ENCODE measurements around the gene CEACAM18. TPM values are rescaled to one million over a fixed set of nuclear protein-coding genes. Genes with fewer than 3 reads are reported as not detected.
A peak's percentile ranks its signal among the peaks of the same experiment; 100 is the strongest.

CEACAM18 gene
- total RNA-seq, 1 experiment from 2014 or later = not detected

DNA sequence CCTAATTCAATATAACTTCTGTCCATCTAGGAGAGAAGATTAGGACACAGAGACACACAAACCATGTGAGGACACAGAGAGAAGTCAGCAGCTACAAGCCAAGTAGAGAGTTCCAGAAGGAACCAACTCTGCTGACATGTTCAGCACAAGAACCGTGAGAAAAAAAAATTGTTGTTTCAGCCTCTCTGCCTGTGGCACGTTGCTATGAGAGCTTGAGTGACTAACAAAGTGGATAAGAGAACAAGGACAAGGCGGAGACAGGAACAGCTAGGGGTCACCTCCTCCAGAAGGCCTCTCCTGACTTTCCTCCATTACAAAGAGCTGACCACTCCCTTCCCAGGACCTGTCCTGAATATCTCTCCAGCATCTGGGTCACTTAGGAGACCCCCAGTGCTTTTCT lies 28.9 kb downstream of the CEACAM18 start:
- H3K27me3 ChIP-seq = no peaks in the 10 kb centered on the region
- H3K4me3 ChIP-seq = no peak overlapping the region
- H3K9me3 ChIP-seq = 0 out of 2 replicates have a peak, but pooled peaks cover 3% of the 10 kb centered on the region
- DNase-seq = no peak
- H3K36me3 ChIP-seq = no peaks in the 10 kb centered on the region

DNA sequence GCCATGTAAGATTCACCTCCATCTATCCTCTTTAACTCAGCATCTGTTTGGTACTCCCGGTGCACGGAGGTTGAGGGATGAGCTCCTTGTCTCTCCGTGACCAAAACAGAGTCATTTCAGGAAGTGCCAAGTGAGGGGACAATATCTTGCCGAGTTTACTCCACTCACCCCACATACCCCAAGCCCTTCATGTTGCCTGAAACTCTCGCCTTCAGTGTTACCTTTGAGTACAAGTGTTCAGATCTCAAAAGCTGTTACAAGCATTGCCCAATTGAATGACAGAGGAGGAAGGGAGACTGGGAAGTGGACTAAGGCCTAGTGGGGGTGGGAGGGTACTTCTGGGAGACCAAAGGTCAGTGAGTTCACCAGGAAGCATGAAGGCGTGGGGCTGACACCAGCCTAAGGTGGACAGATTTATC lies 29.3 kb downstream of the CEACAM18 start:
- Histone ChIP-seq H3K4me3 (no peak overlapping the region), H3K36me3 (no peaks in the 10 kb centered on the region)
- no peak for DNase-seq

DNA sequence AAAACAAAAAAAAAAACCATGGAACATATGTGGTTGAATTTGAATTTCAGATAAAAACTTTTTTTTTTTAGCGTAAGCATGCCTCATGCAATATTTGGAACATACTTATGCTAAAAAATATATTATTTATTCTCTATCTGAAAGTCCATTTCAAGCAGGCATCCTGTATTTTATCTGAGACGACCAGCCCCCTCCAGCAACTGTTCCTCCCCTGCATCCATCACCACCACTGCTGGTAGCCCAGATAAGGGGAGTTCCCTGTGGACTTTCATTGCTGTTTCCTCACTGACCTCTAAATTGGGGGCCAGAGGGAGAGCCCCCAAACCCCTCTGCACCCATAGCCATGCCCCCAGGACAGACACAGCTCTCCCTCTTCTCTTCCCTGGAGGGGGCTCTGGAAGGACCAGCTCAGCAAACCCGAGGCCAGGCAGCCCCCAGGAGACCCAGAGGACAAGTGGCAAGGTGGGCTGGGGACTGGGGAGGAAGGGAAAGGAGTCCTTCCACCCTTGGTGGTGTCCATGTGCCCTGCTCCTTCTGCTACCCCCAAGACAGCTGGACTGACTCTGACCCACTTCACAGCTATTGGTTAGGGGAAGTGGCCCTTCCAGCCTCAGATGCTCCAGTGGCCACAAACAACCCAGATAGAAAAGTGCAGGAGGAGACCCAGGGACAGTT lies 29.9 kb downstream of the CEACAM18 start:
- H3K36me3 ChIP-seq = no peaks in the 10 kb centered on the region
- 0 out of 2 replicates have a peak, but pooled peaks cover 3% of the 10 kb centered on the region for H3K9me3 ChIP-seq
- H3K4me3 ChIP-seq = no peak overlapping the region
- no peak for DNase-seq
- H3K27me3 ChIP-seq = no peaks in the 10 kb centered on the region; the same call in 1 of the 2 replicates

More for the DNA sequence above, 29.3 kb downstream of the CEACAM18 start:
- Histone ChIP-seq H3K27me3 (no peaks in the 10 kb centered on the region), H3K9me3 (0 out of 2 replicates have a peak, but pooled peaks cover 3% of the 10 kb centered on the region)

DNA sequence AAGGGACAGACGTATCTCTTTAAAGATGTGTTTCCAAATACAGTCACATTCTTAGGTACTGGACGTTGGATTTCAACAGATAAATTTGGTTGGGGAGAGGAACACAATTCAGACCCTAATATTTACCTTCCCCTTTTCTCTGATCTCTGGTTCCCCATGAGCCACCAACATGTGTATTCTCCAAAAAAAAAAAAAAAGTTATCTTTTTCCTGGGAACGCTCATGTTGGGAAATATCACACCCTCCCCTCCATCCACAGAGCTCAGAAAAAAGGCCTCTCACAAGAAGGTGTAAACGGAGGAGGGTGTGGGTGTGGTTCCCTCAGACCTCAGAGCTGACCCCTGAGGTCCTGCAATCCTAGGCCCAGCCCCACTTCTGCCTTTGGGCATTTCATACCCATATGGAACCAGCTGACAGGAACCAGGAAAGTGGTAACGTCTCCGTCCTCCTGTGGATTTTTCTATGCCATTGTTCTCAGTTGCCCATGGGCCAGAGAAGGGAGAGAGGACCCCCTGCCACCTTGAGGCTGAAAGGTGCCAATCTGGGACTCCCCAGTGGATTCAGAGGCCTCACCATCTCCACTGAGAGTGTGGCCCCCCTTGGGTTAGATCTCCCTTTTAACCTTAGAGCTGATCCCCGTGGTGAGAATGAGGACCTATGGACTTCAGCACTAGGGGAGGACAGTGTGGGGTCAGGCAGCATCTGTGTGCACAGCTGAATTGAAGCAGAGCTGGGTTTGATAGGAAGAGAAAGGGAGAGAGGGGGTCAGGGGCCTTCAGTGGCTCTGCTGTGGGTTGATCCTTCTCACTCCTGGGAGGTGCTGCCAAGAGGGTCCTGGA lies 31.7 kb downstream of the CEACAM18 start:
- Histone ChIP-seq H3K9me3 (no peaks in the 10 kb centered on the region), H3K36me3 (no peaks in the 10 kb centered on the region), H3K4me3 (no peak overlapping the region), H3K27me3 (peaks cover 6% of the 10 kb centered on the region; the same call in 1 of the 2 replicates)
- DNase-seq = no peak

DNA sequence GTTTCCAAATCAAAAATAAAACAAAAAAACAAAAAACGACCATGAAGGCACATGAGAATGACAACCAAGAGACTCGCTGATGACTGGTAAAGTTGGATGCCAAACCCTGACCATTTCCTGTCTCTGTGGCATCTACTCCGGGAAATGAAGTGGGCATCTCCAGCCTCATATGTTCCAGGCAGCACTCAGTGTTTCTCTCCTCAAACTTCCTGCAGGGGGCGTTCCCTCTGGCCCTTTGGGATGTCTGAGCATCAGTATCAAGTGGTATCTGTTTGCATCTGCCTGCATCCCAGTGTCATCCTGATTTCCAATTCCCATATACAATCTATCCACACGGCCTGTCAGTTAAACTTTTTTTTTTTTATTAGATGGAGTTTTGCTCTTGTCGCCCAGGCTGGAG lies 33.0 kb downstream of the CEACAM18 start:
- no peaks in the 10 kb centered on the region for H3K9me3 ChIP-seq
- H3K27me3 ChIP-seq = peaks cover 8% of the 10 kb centered on the region; the same call in 1 of the 2 replicates
- DNase-seq = peak; percentile 19
- no peaks in the 10 kb centered on the region for H3K36me3 ChIP-seq
- H3K4me3 ChIP-seq = no peak overlapping the region

DNA sequence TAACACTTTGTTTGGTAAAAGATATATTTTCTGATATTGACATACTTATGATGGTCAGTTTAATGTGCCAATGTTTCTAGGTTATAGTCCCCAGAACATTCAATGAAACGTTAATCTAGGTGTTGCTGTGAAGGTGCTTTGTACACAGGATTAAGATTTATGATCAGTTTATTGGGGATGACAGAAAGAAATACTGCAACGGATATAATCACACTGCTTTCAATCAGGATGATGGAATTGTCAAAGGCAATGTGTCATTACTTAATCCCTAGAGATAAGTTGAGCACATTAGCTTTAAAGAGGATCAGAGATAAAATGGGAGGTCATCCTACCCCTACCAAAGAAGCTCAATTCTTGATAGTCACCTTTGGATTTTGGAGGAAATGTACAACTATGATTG lies 35.6 kb downstream of the CEACAM18 start:
- no peaks in the 10 kb centered on the region for H3K9me3 ChIP-seq
- no peaks in the 10 kb centered on the region for H3K36me3 ChIP-seq
- peaks cover 8% of the 10 kb centered on the region; the same call in 1 of the 2 replicates for H3K27me3 ChIP-seq
- no peak for DNase-seq
- H3K4me3 ChIP-seq = no peak overlapping the region

DNA sequence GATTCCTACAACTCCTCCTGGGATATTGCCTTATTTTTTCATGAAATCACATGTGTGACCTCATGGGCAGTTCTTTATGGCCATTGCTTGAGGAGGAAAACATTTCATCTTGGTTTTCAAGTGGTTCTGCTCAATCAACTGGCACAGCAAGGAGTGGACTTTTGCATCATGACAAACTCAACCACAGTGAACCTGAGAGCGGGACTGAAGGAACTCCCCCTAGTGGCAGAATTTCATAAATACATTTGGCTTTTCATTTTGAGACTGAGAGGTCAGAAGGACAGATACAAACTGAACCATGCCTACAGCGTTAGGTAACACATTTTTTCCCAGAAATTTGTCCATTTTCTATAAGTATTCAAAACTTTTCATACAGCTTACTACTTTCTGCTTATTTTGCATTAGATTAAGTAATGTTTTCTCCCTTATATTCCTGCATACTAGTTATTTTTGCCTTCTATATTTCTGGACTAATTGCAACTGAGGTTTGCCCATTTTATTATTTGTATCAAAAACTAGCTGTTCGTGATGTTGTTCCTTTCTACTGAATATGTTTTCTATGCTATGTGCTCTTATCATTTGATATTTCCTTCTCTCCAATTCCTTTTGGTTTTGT lies 36.6 kb downstream of the CEACAM18 start:
- Histone ChIP-seq H3K36me3 (no peaks in the 10 kb centered on the region), H3K9me3 (no peaks in the 10 kb centered on the region), H3K27me3 (peaks cover 8% of the 10 kb centered on the region; the same call in 1 of the 2 replicates), H3K4me3 (no peak overlapping the region)
- DNase-seq = no peak

DNA sequence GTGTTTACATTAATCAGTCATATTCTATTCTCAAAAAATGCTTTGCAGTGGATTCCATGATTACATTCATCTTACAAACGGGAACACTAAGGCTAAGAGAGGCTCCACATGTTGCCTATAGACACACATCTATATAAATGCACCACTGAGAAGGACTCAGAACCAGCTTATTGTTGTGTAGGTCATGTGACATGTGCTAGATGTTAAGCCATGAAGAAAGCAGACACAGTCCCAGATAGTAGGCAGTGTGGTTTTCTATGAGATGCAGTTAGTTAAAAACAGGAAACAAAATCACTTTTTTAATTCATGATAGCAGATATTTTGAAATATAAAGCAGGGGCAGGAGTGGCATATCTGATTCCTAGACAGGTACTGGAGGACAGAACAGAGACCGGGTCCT lies 42.4 kb downstream of the CEACAM18 start:
- no peaks in the 10 kb centered on the region for H3K9me3 ChIP-seq
- H3K27me3 ChIP-seq = peaks cover 3% of the 10 kb centered on the region; the same call in 1 of the 2 replicates
- H3K36me3 ChIP-seq = no peaks in the 10 kb centered on the region
- H3K4me3 ChIP-seq = no peak overlapping the region
- DNase-seq = no peak

DNA sequence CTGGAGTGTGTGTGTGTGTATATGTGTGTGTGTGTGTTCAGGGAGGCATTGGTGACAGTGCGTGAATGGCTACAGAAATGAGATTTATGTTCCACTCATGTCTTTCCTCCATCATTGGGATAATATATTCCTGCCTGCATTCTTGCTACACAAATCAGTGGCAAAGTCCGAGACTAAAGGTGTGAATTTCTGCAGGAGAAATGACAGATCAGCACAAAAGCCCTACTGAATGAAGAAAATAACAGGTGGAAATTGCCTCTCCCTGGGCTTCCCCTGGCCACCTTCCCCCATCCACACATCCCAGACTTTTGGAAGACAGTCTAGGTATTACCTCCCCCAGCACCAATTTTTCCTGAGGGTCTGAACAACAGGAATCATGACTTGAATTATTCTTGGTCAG lies 43.0 kb downstream of the CEACAM18 start:
- H3K27me3 ChIP-seq = no peaks in the 10 kb centered on the region; the same call in 1 of the 2 replicates
- DNase-seq = no peak
- no peaks in the 10 kb centered on the region for H3K9me3 ChIP-seq
- H3K4me3 ChIP-seq = no peak overlapping the region
- no peaks in the 10 kb centered on the region for H3K36me3 ChIP-seq

DNA sequence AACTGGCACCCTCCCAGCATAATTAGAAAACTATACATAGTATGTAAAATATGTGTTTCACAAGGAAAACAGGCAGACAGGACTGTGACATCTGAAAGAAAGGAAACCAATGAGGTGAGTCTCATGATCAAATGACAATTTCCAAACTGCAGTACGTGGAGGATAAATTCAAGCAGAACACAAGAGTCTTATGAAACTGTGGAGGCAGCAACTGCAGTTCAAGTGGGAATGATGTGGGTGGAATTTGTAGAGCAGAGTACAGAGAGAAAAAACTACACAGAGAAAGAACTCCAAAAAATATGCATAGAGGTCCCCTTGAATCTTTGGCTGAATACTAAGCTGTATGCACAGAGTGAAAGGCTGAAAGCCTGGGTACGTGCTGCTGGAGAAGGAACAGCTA lies 43.4 kb downstream of the CEACAM18 start:
- H3K36me3 ChIP-seq = no peaks in the 10 kb centered on the region
- H3K27me3 ChIP-seq = peaks cover under 1% of the 10 kb centered on the region
- no peak overlapping the region for H3K4me3 ChIP-seq
- H3K9me3 ChIP-seq = no peaks in the 10 kb centered on the region
- DNase-seq = no peak

DNA sequence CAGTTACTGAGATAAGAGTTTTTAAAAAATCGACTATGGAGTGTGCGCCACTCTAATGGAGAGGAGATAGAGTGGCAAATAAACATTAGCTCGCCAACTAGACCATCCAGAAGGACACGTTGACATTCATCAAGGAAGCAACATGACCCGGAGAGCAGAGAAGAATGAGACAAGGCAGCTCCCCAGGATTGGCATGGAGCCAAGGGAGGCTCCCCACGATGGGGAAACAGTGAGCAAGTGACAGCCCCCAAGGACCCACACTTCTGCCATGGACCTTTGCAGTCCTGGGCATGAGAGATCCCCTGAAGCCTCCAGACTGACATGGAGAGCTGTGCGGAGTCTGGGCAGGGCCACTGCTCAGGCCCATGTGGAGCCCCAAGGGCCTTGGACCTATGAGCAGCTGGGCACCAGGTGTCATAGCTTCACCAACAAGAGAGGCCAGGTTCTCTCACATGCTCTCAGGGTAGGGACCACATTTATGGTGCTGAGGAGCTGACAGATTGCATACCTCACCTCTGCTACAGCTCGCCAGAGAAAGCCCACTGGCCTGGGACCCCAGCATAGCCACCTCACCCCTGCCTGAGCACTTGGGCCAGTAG lies 46.4 kb downstream of the CEACAM18 start:
- peaks cover 2% of the 10 kb centered on the region for H3K27me3 ChIP-seq
- H3K36me3 ChIP-seq = no peaks in the 10 kb centered on the region
- H3K9me3 ChIP-seq = no peaks in the 10 kb centered on the region
- H3K4me3 ChIP-seq = no peak overlapping the region
- no peak for DNase-seq

DNA sequence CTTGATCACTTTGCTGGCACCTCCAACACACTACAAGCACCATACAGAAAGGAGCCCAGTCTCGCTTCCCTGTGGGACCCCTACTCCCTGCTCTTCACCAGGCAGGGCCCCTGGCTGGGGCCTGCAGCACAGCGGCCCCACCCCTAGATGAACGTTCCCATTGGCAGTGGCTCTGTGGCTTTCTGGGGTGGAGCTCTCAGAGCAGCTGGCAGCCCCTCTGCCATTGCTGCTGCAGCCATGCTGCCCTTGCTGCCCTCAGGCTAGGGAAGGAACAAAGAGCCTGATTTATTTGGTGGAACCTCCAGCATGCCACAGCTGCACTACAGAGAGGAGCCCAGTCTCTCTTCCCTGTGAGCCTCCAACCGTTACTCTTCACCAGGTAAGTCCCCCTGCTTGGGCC lies 47.3 kb downstream of the CEACAM18 start:
- no peaks in the 10 kb centered on the region for H3K36me3 ChIP-seq
- H3K27me3 ChIP-seq = peaks cover 2% of the 10 kb centered on the region
- no peak for DNase-seq
- no peaks in the 10 kb centered on the region for H3K9me3 ChIP-seq
- no peak overlapping the region for H3K4me3 ChIP-seq

DNA sequence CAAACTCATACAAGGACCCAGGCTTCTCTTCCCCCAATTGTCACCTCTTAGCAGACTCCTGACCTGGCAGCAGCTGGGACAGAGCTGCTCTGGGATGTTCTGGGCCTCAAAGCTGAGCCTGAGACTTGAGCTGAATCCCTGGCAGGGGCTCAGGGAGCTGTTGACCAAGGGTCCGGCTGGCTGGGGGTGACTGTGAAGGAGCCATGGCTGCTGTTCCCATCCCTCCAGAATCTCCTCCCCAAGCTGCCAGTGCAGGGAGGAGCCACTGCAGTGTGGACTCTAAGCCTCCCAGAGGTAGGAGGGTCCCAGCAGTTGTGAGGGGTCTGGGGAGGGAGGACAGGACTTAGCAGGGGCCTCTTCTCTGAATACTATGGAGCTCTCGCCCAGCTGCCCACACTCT lies 51.0 kb downstream of the CEACAM18 start:
- no peak for DNase-seq
- no peaks in the 10 kb centered on the region for H3K9me3 ChIP-seq
- H3K36me3 ChIP-seq = no peaks in the 10 kb centered on the region
- H3K27me3 ChIP-seq = peaks cover 31% of the 10 kb centered on the region
- H3K4me3 ChIP-seq = no peak overlapping the region

DNA sequence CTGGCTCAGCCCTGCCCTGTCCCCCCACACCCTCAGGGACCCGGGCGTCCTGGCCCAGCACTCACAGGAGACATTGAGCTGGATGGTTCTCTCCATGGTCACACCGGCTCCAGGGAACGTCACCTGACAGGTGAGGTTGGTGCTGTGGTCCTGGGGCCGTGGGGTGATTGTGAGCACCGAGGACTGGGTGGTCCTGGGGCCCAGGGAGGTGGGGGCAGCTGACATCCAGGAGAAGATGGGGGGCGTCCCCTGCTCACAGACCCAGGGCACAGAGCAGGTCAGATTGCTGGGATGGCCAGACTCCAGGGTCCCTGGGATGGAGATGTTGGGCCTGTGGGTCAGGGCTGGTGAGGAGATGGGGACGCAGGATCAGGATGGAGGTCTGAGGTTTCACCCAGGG lies 52.3 kb downstream of the CEACAM18 start:
- Histone ChIP-seq H3K9me3 (no peaks in the 10 kb centered on the region), H3K36me3 (no peaks in the 10 kb centered on the region), H3K4me3 (no peak overlapping the region), H3K27me3 (peaks cover 31% of the 10 kb centered on the region)
- DNase-seq = no peak

DNA sequence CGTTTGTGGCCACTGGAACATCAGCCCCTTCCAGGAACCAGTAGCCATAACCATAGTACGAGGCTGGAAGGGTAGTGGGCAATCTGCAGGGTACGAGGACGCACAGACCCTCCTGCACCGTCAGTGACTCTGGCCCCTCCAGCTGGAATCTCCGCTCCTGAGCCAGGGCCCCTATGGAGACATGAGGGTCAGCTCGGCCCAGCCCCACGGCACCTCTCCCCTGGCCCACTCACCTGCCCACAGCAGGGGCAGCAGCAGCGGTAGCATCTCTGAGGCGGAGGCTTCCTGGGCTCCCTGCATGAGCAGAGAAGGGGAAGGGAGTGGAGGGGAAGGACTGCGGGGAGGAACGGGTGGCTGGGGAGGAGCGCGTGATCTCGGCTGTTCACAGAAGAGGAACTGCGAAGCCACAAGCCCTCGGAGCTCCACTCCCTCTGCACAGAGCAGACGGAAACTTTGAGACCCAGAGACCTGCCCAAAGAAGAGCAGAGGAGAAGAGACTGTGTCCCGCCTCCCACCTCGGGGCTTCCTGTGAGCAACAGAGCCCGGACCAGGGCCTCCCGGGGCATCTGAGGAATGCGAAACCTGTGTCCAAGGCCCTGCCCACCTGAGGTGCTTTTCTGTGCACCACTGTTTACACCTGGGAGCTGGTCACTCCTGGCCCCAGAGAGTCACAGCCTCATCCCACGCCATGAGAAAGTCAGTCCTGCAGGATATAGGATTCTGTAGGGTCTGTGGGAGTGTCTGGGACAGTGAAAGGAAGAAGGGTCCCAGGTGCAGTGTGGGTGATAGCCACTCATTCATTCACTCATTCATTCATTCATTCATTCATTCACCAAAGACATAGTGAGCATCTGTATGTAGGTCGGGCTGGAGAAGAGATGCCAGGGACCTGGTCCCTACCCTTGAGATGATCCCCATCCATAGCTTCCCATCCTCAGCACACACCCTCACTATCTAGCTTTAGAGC lies 53.3 kb downstream of the CEACAM18 start, which contains the start of gene SIGLEC6:
Gene SIGLEC6, minus strand, starts transcription at position 322 of the 967 bp plus-strand sequence. Its CDS starts 22 bp downstream, at position 300.
- no peak within 1 kb of the TSS for H3K4me3 ChIP-seq
- no peaks in the 10 kb centered on the region for H3K36me3 ChIP-seq
- DNase-seq = no peak
- H3K9me3 ChIP-seq = no peaks in the 10 kb centered on the region
- H3K27me3 ChIP-seq = peaks cover 31% of the 10 kb centered on the region

DNA sequence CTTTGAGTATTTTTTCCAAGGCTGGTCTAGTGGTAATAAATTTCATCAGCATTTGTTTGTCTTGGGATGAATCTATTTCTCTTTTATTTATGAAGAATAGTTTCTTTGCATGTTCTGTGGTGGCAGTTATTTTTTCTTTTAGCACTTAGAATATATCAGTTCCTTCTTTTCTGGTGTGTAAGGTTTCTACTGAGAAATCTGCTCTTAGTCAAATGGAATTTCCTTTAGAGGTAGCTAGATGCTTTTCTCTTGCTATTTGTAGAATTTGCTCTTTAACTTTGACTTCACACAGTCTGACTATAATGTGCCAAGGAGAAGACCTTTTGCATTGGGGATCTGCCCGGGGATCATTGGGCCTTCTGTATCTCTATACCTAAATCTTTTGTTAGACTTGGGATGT lies 57.2 kb downstream of the CEACAM18 start:
- H3K36me3 ChIP-seq = no peaks in the 10 kb centered on the region
- no peak overlapping the region for H3K4me3 ChIP-seq
- H3K9me3 ChIP-seq = no peaks in the 10 kb centered on the region
- peaks cover 29% of the 10 kb centered on the region for H3K27me3 ChIP-seq
- no peak for DNase-seq
